ENCODE results near the gene HIPK2. TPM values are rescaled to one million over a fixed set of nuclear protein-coding genes. Genes with fewer than 3 reads are reported as not detected.

Gene HIPK2
- total RNA-seq, 1 donor from 2014 or later: 89.1 TPM

DNA sequence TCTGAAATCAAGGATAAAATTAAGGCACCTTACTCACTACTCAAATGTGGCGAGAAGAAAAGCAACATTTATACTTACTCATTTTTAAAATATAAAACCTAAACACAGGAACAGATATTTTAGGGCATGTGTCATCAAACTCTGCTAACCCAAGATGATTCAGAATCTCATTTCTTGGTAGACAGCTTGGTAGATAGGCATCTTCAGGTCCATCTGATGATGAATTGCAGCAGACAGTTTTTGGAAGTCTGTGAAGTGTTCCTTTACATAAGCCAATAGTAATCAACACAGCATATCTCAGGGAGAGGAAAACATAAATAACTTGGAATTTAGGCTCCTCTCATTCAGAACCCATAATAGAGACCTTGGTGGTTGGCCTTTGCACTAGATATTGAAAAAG, 3.4 kb downstream of the HIPK2 start:
- H3K27ac Mint-ChIP-seq: peak overlapping the region; percentile 96
- no peak for TF ChIP-seq CTCF (conservative IDR thresholded peaks at IDR 0.05)
- no peak for DNase-seq (ENCODE audit: extremely low spot score, unreplicated experiment)
- H3K36me3 Mint-ChIP-seq: peaks cover 8% of the 10 kb centered on the region
- H3K27me3 Mint-ChIP-seq: peaks cover 1% of the 10 kb centered on the region
- H3K9me3 Mint-ChIP-seq: no peaks in the 10 kb centered on the region
- H3K4me1 Mint-ChIP-seq (ENCODE audit: unreplicated experiment): peaks cover 58% of the 10 kb centered on the region
- H3K4me3 Mint-ChIP-seq: peak overlapping the region; percentile 99

- Mint-ChIP-seq H3K36me3 (peaks cover 8% of the 10 kb centered on the region), H3K27ac (peak overlapping the region; percentile 52), H3K4me3 (peak overlapping the region; percentile 99), H3K9me3 (no peaks in the 10 kb centered on the region), H3K27me3 (no peaks in the 10 kb centered on the region), H3K4me1 (ENCODE audit: unreplicated experiment) (peaks cover 64% of the 10 kb centered on the region)
- no peak for TF ChIP-seq CTCF (conservative IDR thresholded peaks at IDR 0.05)
- no peak for DNase-seq (ENCODE audit: extremely low spot score, unreplicated experiment)
Observed at GRCh38 chr7:139773371-139773770, 4.4 kb downstream of the HIPK2 start.

- Mint-ChIP-seq H3K4me1 (ENCODE audit: unreplicated experiment) (peaks cover 69% of the 10 kb centered on the region), H3K9me3 (no peaks in the 10 kb centered on the region), H3K4me3 (no peak overlapping the region), H3K27me3 (no peaks in the 10 kb centered on the region), H3K36me3 (peaks cover 8% of the 10 kb centered on the region), H3K27ac (peak overlapping the region; percentile 52)
- no peak for DNase-seq (ENCODE audit: extremely low spot score, unreplicated experiment)
- no peak for TF ChIP-seq CTCF (conservative IDR thresholded peaks at IDR 0.05)
Observed at GRCh38 chr7:139772873-139773272, 4.9 kb downstream of the HIPK2 start.

- H3K27ac Mint-ChIP-seq: peak overlapping the region; percentile 98
- TF ChIP-seq CTCF (conservative IDR thresholded peaks at IDR 0.05): no peak
Observed at GRCh38 chr7:139772115-139772514, 5.7 kb downstream of the HIPK2 start.

DNA sequence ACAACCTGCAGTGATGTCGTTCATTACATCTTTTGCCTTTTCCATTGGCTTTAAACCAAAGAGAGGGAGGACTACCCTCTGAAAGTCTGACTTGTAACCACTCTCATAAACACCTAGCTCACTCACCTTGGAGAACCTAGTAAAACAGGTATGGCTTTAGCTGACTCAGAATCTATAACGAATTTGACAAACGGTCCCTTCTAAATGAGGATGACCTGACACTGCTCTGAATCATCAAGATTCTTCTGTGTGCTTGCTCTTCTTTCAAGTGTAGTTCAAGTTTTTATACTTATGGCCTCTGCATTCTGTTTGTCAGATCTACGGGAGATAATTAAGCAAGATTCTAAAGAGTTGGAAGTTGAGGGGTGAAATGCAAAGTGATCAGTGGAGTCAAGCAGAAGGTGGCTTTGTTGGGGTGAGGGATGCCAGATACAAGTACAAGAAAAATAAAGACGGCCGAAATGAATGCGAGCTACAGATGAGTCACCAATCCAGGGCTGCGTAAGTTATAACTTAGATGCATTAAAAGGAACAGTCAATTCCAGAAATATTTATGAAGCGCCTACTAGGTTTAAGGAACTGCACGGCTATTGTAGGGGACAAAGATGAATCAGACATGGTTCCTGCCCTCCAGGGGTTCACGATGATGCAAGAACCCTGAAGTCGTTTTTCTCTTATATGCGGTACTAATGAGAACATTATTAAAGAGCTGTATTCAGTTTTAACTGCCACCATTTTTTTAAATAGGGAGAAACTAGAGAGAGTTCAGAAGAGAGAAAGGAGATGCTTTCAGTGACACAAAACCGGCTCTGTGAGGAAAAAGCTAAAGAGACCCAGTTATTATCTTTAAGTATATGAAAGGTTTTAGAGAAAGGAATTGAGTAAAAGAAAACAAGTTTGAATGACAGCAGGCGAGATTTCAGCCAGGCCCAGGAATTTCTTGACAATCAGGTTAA, 6.5 kb downstream of the HIPK2 start:
- Mint-ChIP-seq H3K27ac (peak overlapping the region; percentile 98), H3K9me3 (no peaks in the 10 kb centered on the region), H3K4me1 (ENCODE audit: unreplicated experiment) (peaks cover 75% of the 10 kb centered on the region), H3K36me3 (peaks cover 13% of the 10 kb centered on the region), H3K4me3 (peak overlapping the region; percentile 82), H3K27me3 (no peaks in the 10 kb centered on the region)
- TF ChIP-seq CTCF (conservative IDR thresholded peaks at IDR 0.05): no peak
- no peak for DNase-seq (ENCODE audit: extremely low spot score, unreplicated experiment)

More at GRCh38 chr7:139772115-139772514, 5.7 kb downstream of the HIPK2 start:
- Mint-ChIP-seq H3K27me3 (no peaks in the 10 kb centered on the region), H3K9me3 (no peaks in the 10 kb centered on the region), H3K4me1 (ENCODE audit: unreplicated experiment) (peaks cover 75% of the 10 kb centered on the region), H3K4me3 (peak overlapping the region; percentile 69), H3K36me3 (peaks cover 12% of the 10 kb centered on the region)
- DNase-seq (ENCODE audit: extremely low spot score, unreplicated experiment): no peak
